ENCODE results near the gene CST5.
"Not testable (repeated sequence)": the region's sequence is repeated elsewhere in the genome, so short reads cannot be mapped to it uniquely, and the experiment has no call there.

The CST5 gene

GRCh38 chr20:23889775-23890187 lies 10.2 kb upstream of the CST5 start:
- DNase-seq (ENCODE audit: low spot score): no peak

GRCh38 chr20:23887856-23888255 lies 8.3 kb upstream of the CST5 start:
- no peak for DNase-seq (ENCODE audit: low spot score)

- DNase-seq (ENCODE audit: low spot score): no peak
Observed at GRCh38 chr20:23884771-23885162, 5.2 kb upstream of the CST5 start.

- DNase-seq (ENCODE audit: low spot score): no peak
Observed at GRCh38 chr20:23884136-23884770, 4.7 kb upstream of the CST5 start.

- no peak for DNase-seq (ENCODE audit: low spot score)
Observed at GRCh38 chr20:23881371-23881770, 1.8 kb upstream of the CST5 start.

GRCh38 chr20:23880417-23880816 lies 869 bp upstream of the CST5 start:
- no peak for DNase-seq (ENCODE audit: low spot score)

GRCh38 chr20:23879811-23880374 lies 345 bp upstream of the CST5 start:
- no peak for DNase-seq (ENCODE audit: low spot score)

GRCh38 chr20:23878787-23879186 lies 761 bp downstream of the CST5 start:
- no peak for DNase-seq (ENCODE audit: low spot score)

GRCh38 chr20:23878016-23878542 lies 1.5 kb downstream of the CST5 start:
- DNase-seq (ENCODE audit: low spot score): not testable (repeated sequence)

- no peak for DNase-seq (ENCODE audit: low spot score)
Observed at GRCh38 chr20:23877524-23877923, 2.0 kb downstream of the CST5 start.

GRCh38 chr20:23875606-23876237 lies 3.8 kb downstream of the CST5 start:
- no peak for DNase-seq (ENCODE audit: low spot score)

GRCh38 chr20:23874747-23875146 lies 4.8 kb downstream of the CST5 start:
- no peak for DNase-seq (ENCODE audit: low spot score)

GRCh38 chr20:23873370-23874015 lies 6.1 kb downstream of the CST5 start:
- DNase-seq (ENCODE audit: low spot score): no peak

GRCh38 chr20:23872065-23872464 lies 7.5 kb downstream of the CST5 start:
- DNase-seq (ENCODE audit: low spot score): no peak

- no peak for DNase-seq (ENCODE audit: low spot score)
Observed at GRCh38 chr20:23870461-23870860, 9.1 kb downstream of the CST5 start.

- no peak for DNase-seq (ENCODE audit: low spot score)
Observed at GRCh38 chr20:23869520-23869919, 10.0 kb downstream of the CST5 start.

- no peak for DNase-seq (ENCODE audit: low spot score)
Observed at GRCh38 chr20:23868321-23868720, 11.2 kb downstream of the CST5 start.

- no peak for DNase-seq (ENCODE audit: low spot score)
Observed at GRCh38 chr20:23867152-23867776, 12.3 kb downstream of the CST5 start.

GRCh38 chr20:23860771-23861170 lies 18.8 kb downstream of the CST5 start:
- not testable (repeated sequence) for DNase-seq (ENCODE audit: low spot score)

- DNase-seq (ENCODE audit: low spot score): no peak
Observed at GRCh38 chr20:23857962-23858595, 21.5 kb downstream of the CST5 start.

- DNase-seq (ENCODE audit: low spot score): no peak
Observed at GRCh38 chr20:23856736-23857135, 22.8 kb downstream of the CST5 start.

- no peak for DNase-seq (ENCODE audit: low spot score)
Observed at GRCh38 chr20:23856226-23856625, 23.3 kb downstream of the CST5 start.
